ENCODE measurements around the gene LEMD2. TPM values are rescaled to one million over a fixed set of nuclear protein-coding genes. Genes with fewer than 3 reads are reported as not detected.

Gene LEMD2
- total RNA-seq, 5 donors from 2014 or later (not counting 1 experiment from before 2014, with no cell fraction given): 115 to 125 (median 118) TPM

- Histone ChIP-seq H3K4me3 (ENCODE audit: control insufficient read depth in 1 of 2, extremely low read depth in 1 of 2, low read length in 1 of 2) (no peak overlapping the region), H3K27ac (ENCODE audit: low read length) (no peak overlapping the region), H3K36me3 (ENCODE audit: control insufficient read depth in 2 of 2, extremely low read depth in 1 of 2, insufficient read depth in 1 of 2, low read length in 1 of 2) (no peaks in the 10 kb centered on the region), H3K9me3 (no peaks in the 10 kb centered on the region), H3K27me3 (replicated peaks in 1 of 2; ENCODE audit: control insufficient read depth in 2 of 2, extremely low read depth in 1 of 2, insufficient read depth in 2 of 2, low read length in 1 of 2) (peaks cover 0 to 39% of the 10 kb centered on the region in 2 experiments), H3K4me1 (ENCODE audit: control insufficient read depth in 1 of 2, extremely low read depth in 1 of 2, insufficient read depth in 2 of 2, low read length in 2 of 2) (peaks cover 0 to 6% of the 10 kb centered on the region in 2 experiments)
- no peak overlapping the region for H3K4me3 Mint-ChIP-seq
- ATAC-seq (replicated peaks in 1 of 4) (no peak), DNase-seq (no peak)
- ChIA-PET CTCF (no interaction called here), POLR2A (no interaction called here)
- H3K27me3 Mint-ChIP-seq: peaks cover 18 to 26% of the 10 kb centered on the region in 2 donors
- no peaks in the 10 kb centered on the region for H3K9me3 Mint-ChIP-seq
- H3K4me1 Mint-ChIP-seq: peaks cover 2 to 14% (median 3%) of the 10 kb centered on the region in 3 donors
- H3K36me3 Mint-ChIP-seq: no peaks in the 10 kb centered on the region
- WGBS (ENCODE audit: insufficient coverage): 75% methylated on average over 1 of the region's 7 CpGs
- H3K27ac Mint-ChIP-seq: no peak overlapping the region
These were observed 43.4 kb downstream of the LEMD2 start for GRCh38 chr6:33745548-33745947.

DNA sequence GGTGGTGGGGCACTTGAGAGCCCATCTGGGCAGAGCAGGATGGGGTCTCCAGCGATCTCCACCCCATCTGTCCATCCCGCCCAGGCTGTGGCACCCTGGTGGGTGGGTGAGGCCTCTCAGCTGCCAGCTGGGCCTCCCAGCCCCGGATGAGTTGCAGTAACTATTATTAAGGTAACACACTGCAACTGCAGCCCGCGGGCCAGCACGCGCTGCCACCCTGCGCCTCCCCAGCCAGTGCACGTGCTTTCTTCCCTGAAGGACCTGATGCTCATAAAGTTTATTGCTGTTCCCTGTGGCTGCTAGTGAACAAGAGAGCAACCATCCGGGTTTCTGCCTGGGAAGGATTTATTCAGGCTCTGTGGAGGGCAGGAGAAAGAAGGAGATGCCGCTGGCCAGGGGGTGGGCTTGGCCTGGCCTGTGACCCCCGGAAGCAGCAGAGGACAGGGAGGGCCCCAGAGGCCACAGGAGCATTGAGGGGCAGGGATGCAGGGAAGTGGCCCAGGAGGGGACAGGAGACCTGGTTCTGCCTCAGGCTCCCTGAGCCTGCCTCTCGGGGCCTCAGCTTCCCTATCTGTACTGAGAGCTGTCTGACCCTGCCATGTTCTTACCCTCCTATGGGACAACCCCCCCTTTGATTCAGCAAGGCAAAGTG lies 43.9 kb downstream of the LEMD2 start:
- H3K4me3 ChIP-seq (ENCODE audit: control insufficient read depth in 1 of 2, extremely low read depth in 1 of 2, low read length in 1 of 2): no peak overlapping the region
- no peak overlapping the region for H3K27ac Mint-ChIP-seq
- ChIA-PET POLR2A (no interaction called here), CTCF (interaction anchor here (0.6 to 1.4 kb wide), 6 partner anchors 34 to 315 kb away, joined by 3 to 4 read pairs (median 3); partner anchors contain the start of gene UQCC2 (in 1 of the 2))
- ATAC-seq (replicated peaks in 1 of 4) (peak in 1 of 4 experiments; percentile 20), DNase-seq (no peak)
- no peaks in the 10 kb centered on the region for H3K36me3 Mint-ChIP-seq
- H3K27ac ChIP-seq (ENCODE audit: low read length): no peak overlapping the region
- no peaks in the 10 kb centered on the region for H3K36me3 ChIP-seq (ENCODE audit: control insufficient read depth in 2 of 2, extremely low read depth in 1 of 2, insufficient read depth in 1 of 2, low read length in 1 of 2)
- no peaks in the 10 kb centered on the region for H3K9me3 ChIP-seq
- H3K4me1 Mint-ChIP-seq: peaks cover 2 to 8% (median 3%) of the 10 kb centered on the region in 3 donors
- H3K27me3 ChIP-seq (replicated peaks in 1 of 2; ENCODE audit: control insufficient read depth in 2 of 2, extremely low read depth in 1 of 2, insufficient read depth in 2 of 2, low read length in 1 of 2): peaks cover 0 to 39% of the 10 kb centered on the region in 2 experiments
- no peaks in the 10 kb centered on the region for H3K9me3 Mint-ChIP-seq
- H3K27me3 Mint-ChIP-seq: peaks cover 18 to 26% of the 10 kb centered on the region in 2 donors
- H3K4me3 Mint-ChIP-seq: no peak overlapping the region
- 79% methylated on average over 10 of the region's 13 CpGs for WGBS (ENCODE audit: insufficient coverage)
- H3K4me1 ChIP-seq (ENCODE audit: control insufficient read depth in 1 of 2, extremely low read depth in 1 of 2, insufficient read depth in 2 of 2, low read length in 2 of 2): peaks cover 0 to 6% of the 10 kb centered on the region in 2 experiments

DNA sequence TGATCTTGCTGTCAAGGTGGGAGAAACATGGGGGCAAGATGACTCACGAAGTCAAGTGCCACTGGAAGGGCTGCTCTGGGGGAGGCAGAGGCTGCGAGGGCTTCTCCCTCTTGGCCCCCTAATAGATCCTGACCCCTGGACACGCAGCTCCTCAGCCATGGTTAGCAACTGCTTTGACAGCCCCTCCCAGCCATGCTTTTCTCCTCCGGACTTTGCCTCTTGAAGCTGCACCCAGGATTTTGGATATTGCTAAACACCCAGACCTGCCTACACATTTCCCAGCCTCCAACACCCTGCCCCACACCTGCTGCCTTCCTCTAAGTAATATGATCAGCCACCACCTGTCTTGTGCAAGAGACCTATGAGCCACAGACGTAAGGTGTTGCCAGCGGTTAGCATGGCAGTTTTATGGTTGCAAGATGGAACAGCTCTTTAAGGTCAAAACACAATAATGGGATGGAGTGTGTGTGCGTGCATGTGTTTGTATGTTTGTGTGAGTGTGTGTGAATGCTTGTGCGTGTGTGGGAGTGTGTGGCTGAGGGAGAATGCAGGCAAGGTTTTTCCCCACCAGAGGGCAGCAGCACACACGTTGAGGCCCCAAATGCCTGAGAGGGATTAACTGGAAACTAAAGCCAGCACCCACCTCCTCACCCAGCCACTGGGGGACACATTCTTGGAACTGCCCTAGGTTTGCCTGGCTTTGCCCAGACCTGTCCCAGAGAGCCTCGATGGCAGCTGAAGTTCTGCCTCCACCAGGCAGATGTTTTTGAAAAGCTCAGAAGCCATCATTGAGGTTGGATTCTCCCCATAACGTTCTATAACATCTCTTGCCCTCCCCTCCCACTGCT lies 44.7 kb downstream of the LEMD2 start:
- Mint-ChIP-seq H3K27me3 (peaks cover 18 to 26% of the 10 kb centered on the region in 2 donors), H3K4me1 (peaks cover 2 to 6% (median 3%) of the 10 kb centered on the region in 3 donors), H3K27ac (no peak overlapping the region), H3K36me3 (no peaks in the 10 kb centered on the region), H3K9me3 (no peaks in the 10 kb centered on the region), H3K4me3 (no peak overlapping the region)
- DNase-seq: peak; percentile 28 to 84 (median 63)
- Histone ChIP-seq H3K4me3 (ENCODE audit: control insufficient read depth in 1 of 2, extremely low read depth in 1 of 2, low read length in 1 of 2) (no peak overlapping the region), H3K4me1 (ENCODE audit: control insufficient read depth in 1 of 2, extremely low read depth in 1 of 2, insufficient read depth in 2 of 2, low read length in 2 of 2) (peaks cover 0 to 6% of the 10 kb centered on the region in 2 experiments), H3K9me3 (no peaks in the 10 kb centered on the region), H3K27me3 (replicated peaks in 1 of 2; ENCODE audit: control insufficient read depth in 2 of 2, extremely low read depth in 1 of 2, insufficient read depth in 2 of 2, low read length in 1 of 2) (peaks cover 0 to 46% of the 10 kb centered on the region in 2 experiments), H3K27ac (ENCODE audit: low read length) (no peak overlapping the region), H3K36me3 (ENCODE audit: control insufficient read depth in 2 of 2, extremely low read depth in 1 of 2, insufficient read depth in 1 of 2, low read length in 1 of 2) (no peaks in the 10 kb centered on the region)
- POLR2A ChIA-PET: no interaction called here
- 41% methylated on average over 7 of the region's 11 CpGs for WGBS (ENCODE audit: insufficient coverage)
- ATAC-seq (replicated peaks in 1 of 4): peak; percentile 74 to 89 (median 78)
- CTCF ChIA-PET: interaction anchor here (0.5 to 1.4 kb wide), 10 partner anchors 10 to 314 kb away, joined by 3 to 5 read pairs (median 3); partner anchors contain the start of gene UQCC2 (in 1 of the 2)

GRCh38 chr6:33742837-33743236 lies 46.1 kb downstream of the LEMD2 start:
- peaks cover 0 to 49% of the 10 kb centered on the region in 2 experiments for H3K27me3 ChIP-seq (replicated peaks in 1 of 2; ENCODE audit: control insufficient read depth in 2 of 2, extremely low read depth in 1 of 2, insufficient read depth in 2 of 2, low read length in 1 of 2)
- ChIA-PET POLR2A (no interaction called here), CTCF (interaction anchor here (0.5 to 1.4 kb wide), 4 partner anchors 11 to 184 kb away, joined by 3 to 6 read pairs (median 4); partner anchors contain the start of gene UQCC2 (in 1 of the 2))
- Mint-ChIP-seq H3K9me3 (no peaks in the 10 kb centered on the region), H3K4me1 (peaks cover 2 to 6% (median 3%) of the 10 kb centered on the region in 3 donors), H3K4me3 (no peak overlapping the region), H3K36me3 (no peaks in the 10 kb centered on the region), H3K27ac (no peak overlapping the region), H3K27me3 (peaks cover 18 to 24% of the 10 kb centered on the region in 2 donors)
- WGBS (ENCODE audit: insufficient coverage): 76% methylated on average over 7 of the region's 7 CpGs
- no peaks in the 10 kb centered on the region for H3K9me3 ChIP-seq
- no peak for DNase-seq
- H3K4me3 ChIP-seq (ENCODE audit: control insufficient read depth in 1 of 2, extremely low read depth in 1 of 2, low read length in 1 of 2): no peak overlapping the region
- H3K27ac ChIP-seq (ENCODE audit: low read length): no peak overlapping the region
- H3K4me1 ChIP-seq (ENCODE audit: control insufficient read depth in 1 of 2, extremely low read depth in 1 of 2, insufficient read depth in 2 of 2, low read length in 2 of 2): peaks cover 0 to 6% of the 10 kb centered on the region in 2 experiments
- no peak for ATAC-seq (replicated peaks in 1 of 4)
- H3K36me3 ChIP-seq (ENCODE audit: control insufficient read depth in 2 of 2, extremely low read depth in 1 of 2, insufficient read depth in 1 of 2, low read length in 1 of 2): no peaks in the 10 kb centered on the region

DNA sequence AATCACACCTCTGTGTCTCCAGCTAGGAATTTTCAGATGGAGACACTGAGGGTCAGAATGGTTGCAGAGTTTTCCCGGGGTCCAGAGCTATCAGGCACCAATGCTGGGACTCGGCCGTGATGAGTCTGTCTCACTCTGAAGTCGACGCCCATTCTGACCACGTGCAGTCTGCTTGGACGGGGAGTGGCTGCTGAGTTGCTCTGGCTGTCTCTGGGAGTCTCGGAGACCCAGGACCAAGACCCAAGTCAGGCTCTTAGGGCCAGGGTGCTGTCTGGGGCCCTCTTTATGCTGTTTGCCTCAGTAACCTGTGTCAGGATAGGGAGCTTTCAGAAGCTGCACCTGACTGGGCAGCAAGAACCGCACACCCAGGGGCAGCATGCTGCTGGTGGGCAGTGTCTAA lies 46.8 kb downstream of the LEMD2 start:
- Histone ChIP-seq H3K27me3 (replicated peaks in 1 of 2; ENCODE audit: control insufficient read depth in 2 of 2, extremely low read depth in 1 of 2, insufficient read depth in 2 of 2, low read length in 1 of 2) (peaks cover 0 to 46% of the 10 kb centered on the region in 2 experiments), H3K4me1 (ENCODE audit: control insufficient read depth in 1 of 2, extremely low read depth in 1 of 2, insufficient read depth in 2 of 2, low read length in 2 of 2) (peaks cover 0 to 6% of the 10 kb centered on the region in 2 experiments), H3K36me3 (ENCODE audit: control insufficient read depth in 2 of 2, extremely low read depth in 1 of 2, insufficient read depth in 1 of 2, low read length in 1 of 2) (no peaks in the 10 kb centered on the region), H3K4me3 (ENCODE audit: control insufficient read depth in 1 of 2, extremely low read depth in 1 of 2, low read length in 1 of 2) (no peak overlapping the region), H3K9me3 (no peaks in the 10 kb centered on the region), H3K27ac (ENCODE audit: low read length) (no peak overlapping the region)
- ChIA-PET CTCF (no interaction called here), POLR2A (no interaction called here)
- peaks cover 10 to 21% of the 10 kb centered on the region in 2 donors for H3K27me3 Mint-ChIP-seq
- H3K9me3 Mint-ChIP-seq: no peaks in the 10 kb centered on the region
- WGBS (ENCODE audit: insufficient coverage): 72% methylated on average over 9 of the region's 9 CpGs
- H3K36me3 Mint-ChIP-seq: no peaks in the 10 kb centered on the region
- H3K4me3 Mint-ChIP-seq: no peak overlapping the region
- H3K4me1 Mint-ChIP-seq: peaks cover 2 to 6% (median 3%) of the 10 kb centered on the region in 3 donors
- ATAC-seq (replicated peaks in 1 of 4): no peak
- DNase-seq: no peak
- H3K27ac Mint-ChIP-seq: no peak overlapping the region

- ChIA-PET POLR2A (interaction anchor here in 1 of 2 donors (0.7 kb wide), 1 partner anchor 237 kb away, joined by 4 read pairs; no protein-coding TSS in a partner anchor), CTCF (no interaction called here)
- ATAC-seq (replicated peaks in 1 of 4) (no peak), DNase-seq (no peak)
- WGBS (ENCODE audit: insufficient coverage): 67% methylated on average over 1 of the region's 5 CpGs
- no peak overlapping the region for H3K4me3 ChIP-seq (ENCODE audit: control insufficient read depth in 1 of 2, extremely low read depth in 1 of 2, low read length in 1 of 2)
- H3K4me1 ChIP-seq (ENCODE audit: control insufficient read depth in 1 of 2, extremely low read depth in 1 of 2, insufficient read depth in 2 of 2, low read length in 2 of 2): peaks cover 0 to 6% of the 10 kb centered on the region in 2 experiments
- Mint-ChIP-seq H3K4me3 (no peak overlapping the region), H3K4me1 (peaks cover 2 to 6% (median 3%) of the 10 kb centered on the region in 3 donors), H3K27ac (no peak overlapping the region), H3K36me3 (no peaks in the 10 kb centered on the region), H3K27me3 (peaks cover 10 to 20% of the 10 kb centered on the region in 2 donors), H3K9me3 (no peaks in the 10 kb centered on the region)
- no peaks in the 10 kb centered on the region for H3K36me3 ChIP-seq (ENCODE audit: control insufficient read depth in 2 of 2, extremely low read depth in 1 of 2, insufficient read depth in 1 of 2, low read length in 1 of 2)
- H3K9me3 ChIP-seq: no peaks in the 10 kb centered on the region
- H3K27ac ChIP-seq (ENCODE audit: low read length): no peak overlapping the region
- peaks cover 0 to 36% of the 10 kb centered on the region in 2 experiments for H3K27me3 ChIP-seq (replicated peaks in 1 of 2; ENCODE audit: control insufficient read depth in 2 of 2, extremely low read depth in 1 of 2, insufficient read depth in 2 of 2, low read length in 1 of 2)
These were observed 48.1 kb downstream of the LEMD2 start for GRCh38 chr6:33740794-33741193.

Measured in T-cell (primary cell).